ENCODE data around the gene LIF. TPM values are rescaled to one million over a fixed set of nuclear protein-coding genes. Genes with fewer than 3 reads are reported as not detected.

The LIF gene
- total and polyA plus RNA-seq, 2 experiments from 2014 or later, result 1.4 to 1.9 TPM

GRCh38 chr22:30192427-30192826 lies 54.1 kb downstream of the LIF start:
- peaks cover 27% of the 10 kb centered on the region for H3K4me1 ChIP-seq (ENCODE audit: insufficient read depth)
- H3K27me3 ChIP-seq (replicated peaks; ENCODE audit: insufficient read depth), result no peaks in the 10 kb centered on the region
- H3K9ac ChIP-seq, result no peak overlapping the region
- no peaks in the 10 kb centered on the region for H4K20me1 ChIP-seq (ENCODE audit: insufficient read depth)
- H2AFZ ChIP-seq, result no peak overlapping the region
- H3F3A ChIP-seq (ENCODE audit: insufficient read depth), result peaks cover 30% of the 10 kb centered on the region
- no peak overlapping the region for H3K27ac ChIP-seq
- in situ Hi-C loops (cut with MboI), result no loop called here
- TF ChIP-seq EZH2 (IDR thresholded peaks at IDR 0.05; ENCODE audit: insufficient read depth, poor library complexity, severe bottlenecking), result no peak
- H3K36me3 ChIP-seq (ENCODE audit: low read depth), result no peaks in the 10 kb centered on the region
- no peak overlapping the region for H3K4me2 ChIP-seq (ENCODE audit: unreplicated experiment)
- H3K4me3 ChIP-seq, result no peak overlapping the region
- no peaks in the 10 kb centered on the region for H3K79me2 ChIP-seq (ENCODE audit: insufficient read depth)
- no peaks in the 10 kb centered on the region for H3K9me3 ChIP-seq (ENCODE audit: low read depth)
- no peak for DNase-seq
- 82 to 100% methylated on average over 1 of the region's 1 CpG for WGBS, 2 experiments (ENCODE audit: low coverage in 1 of 2, low lambda C conversion rate in 2 of 2, missing lambda C conversion rate in 2 of 2)
- no peaks in the 10 kb centered on the region for H3K9me2 ChIP-seq (ENCODE audit: insufficient read depth)

GRCh38 chr22:30191040-30191701 lies 55.4 kb downstream of the LIF start:
- H3K9ac ChIP-seq, result no peak overlapping the region

GRCh38 chr22:30190574-30190973 lies 56.0 kb downstream of the LIF start:
- H3K9me2 ChIP-seq (ENCODE audit: insufficient read depth), result no peaks in the 10 kb centered on the region
- H3K4me1 ChIP-seq (ENCODE audit: insufficient read depth), result peaks cover 13% of the 10 kb centered on the region
- in situ Hi-C loops (cut with MboI), result no loop called here
- no peaks in the 10 kb centered on the region for H3K27me3 ChIP-seq (replicated peaks; ENCODE audit: insufficient read depth)
- no peaks in the 10 kb centered on the region for H3K9me3 ChIP-seq (ENCODE audit: low read depth)
- WGBS, 2 experiments (ENCODE audit: low coverage in 1 of 2, low lambda C conversion rate in 2 of 2, missing lambda C conversion rate in 2 of 2), result 96 to 100% methylated on average over 1 of the region's 1 CpG
- H3K4me3 ChIP-seq, result no peak overlapping the region
- H3K9ac ChIP-seq, result no peak overlapping the region
- H3K36me3 ChIP-seq (ENCODE audit: low read depth), result no peaks in the 10 kb centered on the region
- H3F3A ChIP-seq (ENCODE audit: insufficient read depth), result peaks cover 19% of the 10 kb centered on the region
- H3K4me2 ChIP-seq (ENCODE audit: unreplicated experiment), result no peak overlapping the region
- no peak for DNase-seq
- TF ChIP-seq EZH2 (IDR thresholded peaks at IDR 0.05; ENCODE audit: insufficient read depth, poor library complexity, severe bottlenecking) (no peak), EZH2phosphoT487 (IDR thresholded peaks at IDR 0.05; ENCODE audit: insufficient read depth, low read depth) (no peak)
- H4K20me1 ChIP-seq (ENCODE audit: insufficient read depth), result no peaks in the 10 kb centered on the region
- H3K27ac ChIP-seq, result no peak overlapping the region
- no peaks in the 10 kb centered on the region for H3K79me2 ChIP-seq (ENCODE audit: insufficient read depth)
- no peak overlapping the region for H2AFZ ChIP-seq

More at GRCh38 chr22:30191040-30191701, 55.4 kb downstream of the LIF start:
- DNase-seq, result peak; percentile 12
- H3K27me3 ChIP-seq (replicated peaks; ENCODE audit: insufficient read depth), result no peaks in the 10 kb centered on the region
- H3K4me1 ChIP-seq (ENCODE audit: insufficient read depth), result peaks cover 16% of the 10 kb centered on the region
- H3K79me2 ChIP-seq (ENCODE audit: insufficient read depth), result no peaks in the 10 kb centered on the region
- no peak overlapping the region for H3K27ac ChIP-seq
- in situ Hi-C loops (cut with MboI), result no loop called here
- H3K36me3 ChIP-seq (ENCODE audit: low read depth), result no peaks in the 10 kb centered on the region
- 73 to 76% methylated on average over 3 of the region's 3 CpGs for WGBS, 2 experiments (ENCODE audit: low coverage in 1 of 2, low lambda C conversion rate in 2 of 2, missing lambda C conversion rate in 2 of 2)
- H3K4me3 ChIP-seq, result no peak overlapping the region
- H4K20me1 ChIP-seq (ENCODE audit: insufficient read depth), result no peaks in the 10 kb centered on the region
- TF ChIP-seq EZH2 (IDR thresholded peaks at IDR 0.05; ENCODE audit: insufficient read depth, poor library complexity, severe bottlenecking), result no peak
- no peak for TF ChIP-seq EZH2phosphoT487 (IDR thresholded peaks at IDR 0.05; ENCODE audit: insufficient read depth, low read depth)
- H3K9me3 ChIP-seq (ENCODE audit: low read depth), result no peaks in the 10 kb centered on the region
- H3K9me2 ChIP-seq (ENCODE audit: insufficient read depth), result no peaks in the 10 kb centered on the region
- H3K4me2 ChIP-seq (ENCODE audit: unreplicated experiment), result no peak overlapping the region
- no peak overlapping the region for H2AFZ ChIP-seq
- H3F3A ChIP-seq (ENCODE audit: insufficient read depth), result peaks cover 23% of the 10 kb centered on the region

Other genes starting within 250 kb of the LIF start
- gene HORMAD2, start 166.3 kb downstream of the LIF start, total RNA-seq (2014; rRNA removed; shearing (Covaris generic)), result not detected in 2 replicates
- not detected in 2 replicates for gene HORMAD2, start 166.3 kb downstream of the LIF start, polyA plus RNA-seq (2016; fragmentation: Nextera tagmentation; extraction: Ambion mirVana)
- not detected in 2 replicates for gene OSM, start 20.1 kb upstream of the LIF start, total RNA-seq (2014; rRNA removed; shearing (Covaris generic))
- gene OSM, start 20.1 kb upstream of the LIF start, polyA plus RNA-seq (2016; fragmentation: Nextera tagmentation; extraction: Ambion mirVana), result not detected in 2 replicates
- gene CASTOR1, start 42.7 kb upstream of the LIF start, total RNA-seq (2014; rRNA removed; shearing (Covaris generic)), result 10.2 and 13.4 TPM in 2 replicates
- gene CASTOR1, start 42.7 kb upstream of the LIF start, polyA plus RNA-seq (2016; fragmentation: Nextera tagmentation; extraction: Ambion mirVana), result 8.7 and 10.2 TPM in 2 replicates
- gene TBC1D10A, start 80.2 kb upstream of the LIF start, total RNA-seq (2014; rRNA removed; shearing (Covaris generic)), result 16.9 and 26.3 TPM in 2 replicates
- 21.9 and 22.3 TPM in 2 replicates for gene TBC1D10A, start 80.2 kb upstream of the LIF start, polyA plus RNA-seq (2016; fragmentation: Nextera tagmentation; extraction: Ambion mirVana)
- 9.1 and 12.9 TPM in 2 replicates for gene SF3A1, start 110.1 kb upstream of the LIF start, total RNA-seq (2014; rRNA removed; shearing (Covaris generic))
- gene SF3A1, start 110.1 kb upstream of the LIF start, polyA plus RNA-seq (2016; fragmentation: Nextera tagmentation; extraction: Ambion mirVana), result 75.0 and 88.3 TPM in 2 replicates
- 5.0 and 9.2 TPM in 2 replicates for gene CCDC157, start 110.2 kb upstream of the LIF start, total RNA-seq (2014; rRNA removed; shearing (Covaris generic))
- gene CCDC157, start 110.2 kb upstream of the LIF start, polyA plus RNA-seq (2016; fragmentation: Nextera tagmentation; extraction: Ambion mirVana), result 2.5 and 2.7 TPM in 2 replicates
- 29.9 and 45.1 TPM in 2 replicates for gene RNF215, start 140.7 kb upstream of the LIF start, total RNA-seq (2014; rRNA removed; shearing (Covaris generic))
- 2.7 and 2.9 TPM in 2 replicates for gene RNF215, start 140.7 kb upstream of the LIF start, polyA plus RNA-seq (2016; fragmentation: Nextera tagmentation; extraction: Ambion mirVana)
- gene SEC14L2, start 150.3 kb upstream of the LIF start, total RNA-seq (2014; rRNA removed; shearing (Covaris generic)), result 41.9 and 54.6 TPM in 2 replicates
- 23.3 and 26.6 TPM in 2 replicates for gene SEC14L2, start 150.3 kb upstream of the LIF start, polyA plus RNA-seq (2016; fragmentation: Nextera tagmentation; extraction: Ambion mirVana)
- gene MTFP1, start 179.0 kb upstream of the LIF start, total RNA-seq (2014; rRNA removed; shearing (Covaris generic)), result 6.6 and 18.3 TPM in 2 replicates
- gene MTFP1, start 179.0 kb upstream of the LIF start, polyA plus RNA-seq (2016; fragmentation: Nextera tagmentation; extraction: Ambion mirVana), result 8.1 and 8.5 TPM in 2 replicates
- gene SEC14L3, start 225.3 kb upstream of the LIF start, total RNA-seq (2014; rRNA removed; shearing (Covaris generic)), result not detected in 2 replicates
- gene SEC14L3, start 225.3 kb upstream of the LIF start, polyA plus RNA-seq (2016; fragmentation: Nextera tagmentation; extraction: Ambion mirVana), result not detected in 2 replicates

Measured in GM23248 (cell line).